K562 (cell line): Measurements from ENCODE around the gene POP5. TPM values are rescaled to one million over a fixed set of nuclear protein-coding genes. Genes with fewer than 3 reads are reported as not detected.
A peak's percentile ranks its signal among the peaks of the same experiment; 100 is the strongest.

Experiments used
- CHD1 ChIP-seq: fragments of 200-600 bp; sonication (generic); IDR thresholded peaks from one replicate; pipeline ENCODE4 v1.6.1; 2012; ENCODE audit warnings: mild to moderate bottlenecking, moderate library complexity, low read length, inconsistent platforms
- CREB3 ChIP-seq: fragments of 450-650 bp; conservative IDR thresholded peaks from 2 replicates; pipeline ENCODE4 v1.6.1; 2016; ENCODE audit warnings: missing genetic modification characterization, low read depth, mild to moderate bottlenecking, missing compliant biosample characterization, moderate library complexity
- NFE2 ChIP-seq: IDR thresholded peaks from 2 replicates; pipeline ENCODE4 v1.6.1; 2014; ENCODE audit warnings: antibody characterized with exemption, low read depth
- SRSF3 ChIP-seq: fragments of 200-400 bp; formaldehyde crosslinking; IDR thresholded peaks from 2 replicates; pipeline ENCODE4 v1.6.1; 2016; ENCODE audit warnings: mild to moderate bottlenecking, low read length, moderate library complexity; ENCODE audit not compliant: insufficient read depth
- STAT5A ChIP-seq: IDR thresholded peaks from 2 replicates; pipeline ENCODE4 v1.6.1; 2012; ENCODE audit warnings: low read length, inconsistent platforms, borderline replicate concordance
- ZFP36 ChIP-seq: fragments of 150-350 bp; IDR thresholded peaks from 2 replicates; pipeline ENCODE4 v1.6.1; 2018; ENCODE audit warnings: low read length, low read depth; ENCODE audit not compliant: partially characterized antibody
- ZNF253 ChIP-seq: fragments of 250-450 bp; sonication (Bioruptor Pico); conservative IDR thresholded peaks from 2 replicates; pipeline ENCODE4 v1.6.1; 2021; ENCODE audit warnings: mild to moderate bottlenecking
- polyA plus RNA-seq, 8 experiments: library from polyadenylated mRNA; depleted of rRNA in 4 of 8; stranded (reverse) in 5 of 8; unstranded in 3 of 8; fragments of >200 nt; fragmentation: Nextera tagmentation in 2 of 8; fragmentation: Illumina TruSeq in 1 of 8; extraction: Ambion mirVana in 2 of 8; extraction: Trizol in 1 of 8; gene quantifications; 2 replicates each; pipeline versions ENCODE4 v1.2.1 to v1.2.3, GENCODE V29; 2011 to 2014; ENCODE audit warnings: inconsistent platforms in 1 of 8, missing spikeins in 1 of 8
- total RNA-seq, 7 experiments: library from RNA; depleted of rRNA in 6 of 7; stranded (reverse); fragments of >200 nt in 6 of 7; fragmentation: Illumina TruSeq in 2 of 7; extraction: Trizol in 2 of 7; gene quantifications; 2 replicates each; pipeline versions ENCODE4 v1.2.1 to v1.2.3, GENCODE V29; 2011 to 2021; ENCODE audit warnings: low replicate concordance in 1 of 7
- TF ChIP-seq, protein P1 (sequence below): fragments of 450-650 bp; formaldehyde crosslinking; IDR thresholded peaks from 2 replicates; pipeline ENCODE4 v1.4.0; 2020; ENCODE audit warnings: mild to moderate bottlenecking, mixed read lengths
- TF ChIP-seq, protein P2 (sequence below): sonication (generic); formaldehyde crosslinking; IDR thresholded peaks from 2 replicates; pipeline ENCODE4 v1.5.0; 2020; ENCODE audit warnings: missing genetic modification reagents
- TF ChIP-seq, protein P3 (sequence below): fragments of 250-450 bp; sonication (Bioruptor Pico); IDR thresholded peaks from 2 replicates; pipeline ENCODE4 v1.5.0; 2020; ENCODE audit warnings: mild to moderate bottlenecking
- TF ChIP-seq, protein P4 (sequence below), 2 experiments: IDR thresholded peaks in 1 of 2; conservative IDR thresholded peaks in 1 of 2; 2 replicates each; pipeline ENCODE4 v1.6.1; 2016; ENCODE audit warnings: low read depth in 2 of 2, mild to moderate bottlenecking in 1 of 2, missing compliant biosample characterization in 1 of 2, missing genetic modification characterization in 1 of 2, moderate library complexity in 1 of 2
- TF ChIP-seq, protein P5 (sequence below): fragments of 450-650 bp; IDR thresholded peaks from 2 replicates; pipeline ENCODE4 v1.7.1; 2018; ENCODE audit warnings: mild to moderate bottlenecking, low read depth; ENCODE audit not compliant: partially characterized antibody
- TF ChIP-seq, protein P6 (sequence below): fragments of 450-650 bp; IDR thresholded peaks from 2 replicates; pipeline ENCODE4 v1.6.1; 2017; ENCODE audit warnings: mild to moderate bottlenecking, moderate library complexity

POP5 gene
- total and polyA plus RNA-seq, 9 of the 15 experiments (the other 6 are each of a cell fraction or from before 2014, with no cell fraction given) = 57.5 to 253 (median 73.8) TPM

DNA sequence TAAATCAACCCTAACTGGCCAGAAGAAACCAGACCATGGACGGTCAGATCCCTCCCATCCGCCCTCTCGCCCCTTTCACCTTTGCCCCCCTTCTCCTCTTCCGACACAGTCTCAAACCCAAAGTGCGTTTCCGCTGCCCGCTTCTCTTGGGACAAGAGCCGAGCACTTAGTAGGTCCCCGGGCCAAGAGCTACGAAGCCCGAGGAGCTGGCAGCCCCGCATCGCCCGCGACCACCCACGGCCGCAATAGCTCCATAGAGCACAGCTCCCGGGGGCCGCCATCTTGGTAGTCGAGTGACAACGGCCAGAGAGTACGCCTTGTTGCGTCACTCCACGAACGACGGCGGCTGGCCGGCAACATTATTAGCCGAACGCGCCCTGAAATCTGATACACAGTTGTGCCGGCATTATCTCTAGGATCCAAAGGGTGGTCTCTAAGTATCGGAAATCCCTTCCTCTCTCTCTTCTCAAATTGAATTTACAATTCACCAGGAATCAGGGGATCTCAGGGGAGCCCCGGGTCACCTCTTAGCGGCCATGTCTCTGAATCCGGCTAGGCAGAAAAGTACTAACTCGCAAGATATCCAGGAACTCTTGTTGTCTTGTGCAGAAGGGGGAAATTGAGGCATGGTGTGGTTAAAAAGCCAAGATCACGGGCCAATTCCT is 52.2 kb downstream of the POP5 start, which contains the start of gene COQ5 (continued):
- TF ChIP-seq CREB3 (tag) = no peak; the same call in 1 of the 2 replicates
- TF ChIP-seq ZNF253 (CRISPR knock-in tag) = no peak
- no peak for TF ChIP-seq ZFP36
- TF ChIP-seq, protein P1, sequence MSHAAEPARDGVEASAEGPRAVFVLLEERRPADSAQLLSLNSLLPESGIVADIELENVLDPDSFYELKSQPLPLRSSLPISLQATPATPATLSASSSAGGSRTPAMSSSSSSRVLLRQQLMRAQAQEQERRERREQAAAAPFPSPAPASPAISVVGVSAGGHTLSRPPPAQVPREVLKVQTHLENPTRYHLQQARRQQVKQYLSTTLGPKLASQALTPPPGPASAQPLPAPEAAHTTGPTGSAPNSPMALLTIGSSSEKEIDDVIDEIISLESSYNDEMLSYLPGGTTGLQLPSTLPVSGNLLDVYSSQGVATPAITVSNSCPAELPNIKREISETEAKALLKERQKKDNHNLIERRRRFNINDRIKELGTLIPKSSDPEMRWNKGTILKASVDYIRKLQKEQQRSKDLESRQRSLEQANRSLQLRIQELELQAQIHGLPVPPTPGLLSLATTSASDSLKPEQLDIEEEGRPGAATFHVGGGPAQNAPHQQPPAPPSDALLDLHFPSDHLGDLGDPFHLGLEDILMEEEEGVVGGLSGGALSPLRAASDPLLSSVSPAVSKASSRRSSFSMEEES (CRISPR knock-in tag) = no peak
- no peak; the same call in 1 of the 2 replicates for TF ChIP-seq STAT5A
- TF ChIP-seq, protein P2, sequence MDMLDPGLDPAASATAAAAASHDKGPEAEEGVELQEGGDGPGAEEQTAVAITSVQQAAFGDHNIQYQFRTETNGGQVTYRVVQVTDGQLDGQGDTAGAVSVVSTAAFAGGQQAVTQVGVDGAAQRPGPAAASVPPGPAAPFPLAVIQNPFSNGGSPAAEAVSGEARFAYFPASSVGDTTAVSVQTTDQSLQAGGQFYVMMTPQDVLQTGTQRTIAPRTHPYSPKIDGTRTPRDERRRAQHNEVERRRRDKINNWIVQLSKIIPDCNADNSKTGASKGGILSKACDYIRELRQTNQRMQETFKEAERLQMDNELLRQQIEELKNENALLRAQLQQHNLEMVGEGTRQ (CRISPR knock-in tag) = no peak
- no peak for TF ChIP-seq CHD1
- TF ChIP-seq, protein P3, sequence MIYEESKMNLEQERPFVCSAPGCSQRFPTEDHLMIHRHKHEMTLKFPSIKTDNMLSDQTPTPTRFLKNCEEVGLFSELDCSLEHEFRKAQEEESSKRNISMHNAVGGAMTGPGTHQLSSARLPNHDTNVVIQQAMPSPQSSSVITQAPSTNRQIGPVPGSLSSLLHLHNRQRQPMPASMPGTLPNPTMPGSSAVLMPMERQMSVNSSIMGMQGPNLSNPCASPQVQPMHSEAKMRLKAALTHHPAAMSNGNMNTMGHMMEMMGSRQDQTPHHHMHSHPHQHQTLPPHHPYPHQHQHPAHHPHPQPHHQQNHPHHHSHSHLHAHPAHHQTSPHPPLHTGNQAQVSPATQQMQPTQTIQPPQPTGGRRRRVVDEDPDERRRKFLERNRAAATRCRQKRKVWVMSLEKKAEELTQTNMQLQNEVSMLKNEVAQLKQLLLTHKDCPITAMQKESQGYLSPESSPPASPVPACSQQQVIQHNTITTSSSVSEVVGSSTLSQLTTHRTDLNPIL (CRISPR knock-in tag) = no peak
- TF ChIP-seq, protein P4, sequence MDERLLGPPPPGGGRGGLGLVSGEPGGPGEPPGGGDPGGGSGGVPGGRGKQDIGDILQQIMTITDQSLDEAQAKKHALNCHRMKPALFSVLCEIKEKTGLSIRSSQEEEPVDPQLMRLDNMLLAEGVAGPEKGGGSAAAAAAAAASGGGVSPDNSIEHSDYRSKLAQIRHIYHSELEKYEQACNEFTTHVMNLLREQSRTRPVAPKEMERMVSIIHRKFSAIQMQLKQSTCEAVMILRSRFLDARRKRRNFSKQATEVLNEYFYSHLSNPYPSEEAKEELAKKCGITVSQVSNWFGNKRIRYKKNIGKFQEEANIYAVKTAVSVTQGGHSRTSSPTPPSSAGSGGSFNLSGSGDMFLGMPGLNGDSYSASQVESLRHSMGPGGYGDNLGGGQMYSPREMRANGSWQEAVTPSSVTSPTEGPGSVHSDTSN (CRISPR knock-in tag; IDR thresholded peaks at IDR 0.05; ENCODE audit: low read depth) = no peak
- TF ChIP-seq, protein P4 (tag; conservative IDR thresholded peaks at IDR 0.05; ENCODE audit: low read depth) = peak; percentile 27; the same call in 1 of the 2 replicates
- TF ChIP-seq, protein P5, sequence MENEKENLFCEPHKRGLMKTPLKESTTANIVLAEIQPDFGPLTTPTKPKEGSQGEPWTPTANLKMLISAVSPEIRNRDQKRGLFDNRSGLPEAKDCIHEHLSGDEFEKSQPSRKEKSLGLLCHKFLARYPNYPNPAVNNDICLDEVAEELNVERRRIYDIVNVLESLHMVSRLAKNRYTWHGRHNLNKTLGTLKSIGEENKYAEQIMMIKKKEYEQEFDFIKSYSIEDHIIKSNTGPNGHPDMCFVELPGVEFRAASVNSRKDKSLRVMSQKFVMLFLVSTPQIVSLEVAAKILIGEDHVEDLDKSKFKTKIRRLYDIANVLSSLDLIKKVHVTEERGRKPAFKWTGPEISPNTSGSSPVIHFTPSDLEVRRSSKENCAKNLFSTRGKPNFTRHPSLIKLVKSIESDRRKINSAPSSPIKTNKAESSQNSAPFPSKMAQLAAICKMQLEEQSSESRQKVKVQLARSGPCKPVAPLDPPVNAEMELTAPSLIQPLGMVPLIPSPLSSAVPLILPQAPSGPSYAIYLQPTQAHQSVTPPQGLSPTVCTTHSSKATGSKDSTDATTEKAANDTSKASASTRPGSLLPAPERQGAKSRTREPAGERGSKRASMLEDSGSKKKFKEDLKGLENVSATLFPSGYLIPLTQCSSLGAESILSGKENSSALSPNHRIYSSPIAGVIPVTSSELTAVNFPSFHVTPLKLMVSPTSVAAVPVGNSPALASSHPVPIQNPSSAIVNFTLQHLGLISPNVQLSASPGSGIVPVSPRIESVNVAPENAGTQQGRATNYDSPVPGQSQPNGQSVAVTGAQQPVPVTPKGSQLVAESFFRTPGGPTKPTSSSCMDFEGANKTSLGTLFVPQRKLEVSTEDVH = no peak
- TF ChIP-seq NFE2 = no peak
- TF ChIP-seq, protein P6, sequence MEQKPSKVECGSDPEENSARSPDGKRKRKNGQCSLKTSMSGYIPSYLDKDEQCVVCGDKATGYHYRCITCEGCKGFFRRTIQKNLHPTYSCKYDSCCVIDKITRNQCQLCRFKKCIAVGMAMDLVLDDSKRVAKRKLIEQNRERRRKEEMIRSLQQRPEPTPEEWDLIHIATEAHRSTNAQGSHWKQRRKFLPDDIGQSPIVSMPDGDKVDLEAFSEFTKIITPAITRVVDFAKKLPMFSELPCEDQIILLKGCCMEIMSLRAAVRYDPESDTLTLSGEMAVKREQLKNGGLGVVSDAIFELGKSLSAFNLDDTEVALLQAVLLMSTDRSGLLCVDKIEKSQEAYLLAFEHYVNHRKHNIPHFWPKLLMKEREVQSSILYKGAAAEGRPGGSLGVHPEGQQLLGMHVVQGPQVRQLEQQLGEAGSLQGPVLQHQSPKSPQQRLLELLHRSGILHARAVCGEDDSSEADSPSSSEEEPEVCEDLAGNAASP = no peak
- no peak for TF ChIP-seq SRSF3
